ENCODE measurements around the gene STARD3. TPM values are rescaled to one million over a fixed set of nuclear protein-coding genes. Genes with fewer than 3 reads are reported as not detected.

The STARD3 gene
- total RNA-seq, 1 experiment from 2014 or later = 44.8 TPM

- TF ChIP-seq SIN3A (IDR thresholded peaks at IDR 0.05; ENCODE audit: borderline replicate concordance, insufficient read depth, low read depth, low read length) (no peak), REST (IDR thresholded peaks at IDR 0.05; ENCODE audit: insufficient read depth in 1 of 2, low read depth in 2 of 2, low read length in 1 of 2) (no peak), TCF7L2 (IDR thresholded peaks at IDR 0.05; ENCODE audit: low read depth, low read length) (no peak), CTCF (IDR thresholded peaks at IDR 0.05) (no peak), POLR2AphosphoS5 (IDR thresholded peaks at IDR 0.05; ENCODE audit: low read depth, low read length) (no peak)
- POLR2A ChIA-PET = no interaction called here
- no TSS peak for BruUV-seq (replicated peaks)
- no peak; the same call in 1 of the 2 replicates for ATAC-seq
- in situ Hi-C loops (cut with HindIII; ENCODE audit: low pct_unique_long_range_greater_than_20kb, low sequenced_read_pairs) (no loop called here), intact Hi-C loops (cut with micrococcal nuclease; ENCODE audit: unreplicated experiment) (no loop called here)
- H3K4me3 ChIP-seq (ENCODE audit: low read depth in 2 of 2, low read length in 2 of 2) = no peak overlapping the region
- H3K27ac ChIP-seq (ENCODE audit: low read length) = no peak overlapping the region
- no peaks in the 10 kb centered on the region for H3K27me3 ChIP-seq (ENCODE audit: control insufficient read depth, insufficient read depth, low read length)
- H3K4me1 ChIP-seq (ENCODE audit: control insufficient read depth, insufficient read depth, low read length) = peaks cover 32% of the 10 kb centered on the region
- CTCF ChIA-PET = no interaction called here
- H3K9me3 ChIP-seq (ENCODE audit: control insufficient read depth, insufficient read depth, low read depth, low read length) = no peaks in the 10 kb centered on the region
- H3K36me3 ChIP-seq (ENCODE audit: control insufficient read depth, insufficient read depth, low read length) = no peaks in the 10 kb centered on the region
- DNase-seq (ENCODE audit: low read depth, low spot score) = no peak
Measured at GRCh38 chr17:39643271-39643670, 6.3 kb downstream of the STARD3 start.

- no TSS peak for BruUV-seq (replicated peaks)
- in situ Hi-C loops (cut with HindIII; ENCODE audit: low pct_unique_long_range_greater_than_20kb, low sequenced_read_pairs) = no loop called here
- TF ChIP-seq CTCF (IDR thresholded peaks at IDR 0.05) (no peak), REST (IDR thresholded peaks at IDR 0.05; ENCODE audit: insufficient read depth in 1 of 2, low read depth in 2 of 2, low read length in 1 of 2) (no peak), POLR2AphosphoS5 (IDR thresholded peaks at IDR 0.05; ENCODE audit: low read depth, low read length) (no peak), TCF7L2 (IDR thresholded peaks at IDR 0.05; ENCODE audit: low read depth, low read length) (no peak), SIN3A (IDR thresholded peaks at IDR 0.05; ENCODE audit: borderline replicate concordance, insufficient read depth, low read depth, low read length) (no peak)
- Histone ChIP-seq H3K36me3 (ENCODE audit: control insufficient read depth, insufficient read depth, low read length) (no peaks in the 10 kb centered on the region), H3K9me3 (ENCODE audit: control insufficient read depth, insufficient read depth, low read depth, low read length) (no peaks in the 10 kb centered on the region), H3K27ac (ENCODE audit: low read length) (no peak overlapping the region), H3K27me3 (ENCODE audit: control insufficient read depth, insufficient read depth, low read length) (no peaks in the 10 kb centered on the region), H3K4me3 (ENCODE audit: low read depth in 2 of 2, low read length in 2 of 2) (no peak overlapping the region), H3K4me1 (ENCODE audit: control insufficient read depth, insufficient read depth, low read length) (peaks cover 17% of the 10 kb centered on the region)
- ATAC-seq (no peak), DNase-seq (ENCODE audit: low read depth, low spot score) (no peak)
- POLR2A ChIA-PET = no interaction called here
- CTCF ChIA-PET = interaction anchor here (0.7 kb wide), 1 partner anchor 22 kb away, joined by 3 read pairs; no protein-coding TSS in a partner anchor
- intact Hi-C loops (cut with micrococcal nuclease; ENCODE audit: unreplicated experiment) = no loop called here
Measured at GRCh38 chr17:39647256-39647655, 10.3 kb downstream of the STARD3 start.
